Hepatocyte (in vitro differentiated cells): Measurements from ENCODE around the gene CFAP161. TPM values are rescaled to one million over a fixed set of nuclear protein-coding genes. Genes with fewer than 3 reads are reported as not detected.

Source experiments
- DNase-seq: peaks from one replicate; pipeline ENCODE4 v3.0.0-alpha.2; 2016; ENCODE audit warnings: low spot score
- H2AFZ ChIP-seq: fragments of 200-600 bp; sonication (generic); 2 replicates; pipeline ENCODE4 v1.6.0; 2016; ENCODE audit warnings: antibody characterized with exemption, mild to moderate bottlenecking
- H3K27ac ChIP-seq: fragments of 200-600 bp; sonication (generic); 2 replicates; pipeline ENCODE4 v1.5.1; 2016; ENCODE audit warnings: mild to moderate bottlenecking
- H3K27me3 ChIP-seq: fragments of 200-600 bp; sonication (generic); 2 replicates; pipeline ENCODE4 v1.6.1; 2016
- H3K36me3 ChIP-seq: fragments of 200-600 bp; sonication (generic); replicated peaks from 2 replicates; pipeline ENCODE4 v1.5.1; 2016; ENCODE audit warnings: low read depth; ENCODE audit not compliant: insufficient read depth
- H3K4me1 ChIP-seq: fragments of 200-600 bp; sonication (generic); 2 replicates; pipeline ENCODE4 v1.5.1; 2016; ENCODE audit warnings: mild to moderate bottlenecking, moderate library complexity; ENCODE audit not compliant: insufficient read depth
- H3K4me2 ChIP-seq: fragments of 200-600 bp; sonication (generic); 2 replicates; pipeline ENCODE4 v1.6.0; 2016
- H3K4me3 ChIP-seq: fragments of 200-600 bp; sonication (generic); 2 replicates; pipeline ENCODE4 v1.5.1; 2016; ENCODE audit warnings: mild to moderate bottlenecking
- H3K79me2 ChIP-seq: fragments of 200-600 bp; sonication (generic); 2 replicates; pipeline ENCODE4 v1.6.0; 2017; ENCODE audit warnings: mild to moderate bottlenecking
- H3K9me2 ChIP-seq: fragments of 200-600 bp; sonication (generic); replicated peaks from 2 replicates; pipeline ENCODE4 v1.6.0; 2017; ENCODE audit warnings: mild to moderate bottlenecking; ENCODE audit not compliant: insufficient read depth
- H3K9me3 ChIP-seq: fragments of 200-600 bp; sonication (generic); 2 replicates; pipeline ENCODE4 v1.5.1; 2016; ENCODE audit warnings: low read depth, mild to moderate bottlenecking
- H4K20me1 ChIP-seq: fragments of 200-600 bp; sonication (generic); 2 replicates; pipeline ENCODE4 v1.6.0; 2016; ENCODE audit warnings: mild to moderate bottlenecking; ENCODE audit not compliant: insufficient read depth, poor library complexity, severe bottlenecking
- EZH2 ChIP-seq: fragments of 200-600 bp; sonication (generic); IDR thresholded peaks from 2 replicates; pipeline ENCODE4 v1.6.1; 2016; ENCODE audit warnings: antibody characterized with exemption, mild to moderate bottlenecking, borderline replicate concordance
- EZH2phosphoT487 ChIP-seq: fragments of 200-600 bp; sonication (generic); IDR thresholded peaks from one replicate; pipeline ENCODE4 v1.6.1; 2018; ENCODE audit warnings: antibody characterized with exemption, mild to moderate bottlenecking, low read depth, moderate library complexity; ENCODE audit not compliant: unreplicated experiment, severe bottlenecking
- WGBS: methylation state at CpG from one replicate; pipeline ENCODE4 v1.1.6; 2016; ENCODE audit warnings: low lambda C conversion rate; ENCODE audit errors: missing lambda C conversion rate; 5-methylcytosine and 5-hydroxymethylcytosine counted together
- polyA plus RNA-seq: library from polyadenylated mRNA; unstranded; fragments of >200 nt; fragmentation: Nextera tagmentation; extraction: Ambion mirVana; gene quantifications from 2 replicates; pipeline ENCODE4 v1.2.1, GENCODE V29; 2016
- total RNA-seq: library from RNA; depleted of rRNA; stranded (reverse); fragments of >200 nt; gene quantifications from 2 replicates; pipeline ENCODE4 v1.2.3, GENCODE V29; 2014
- TF ChIP-seq, protein P1 (sequence below): fragments of 200-600 bp; sonication (generic); IDR thresholded peaks from 2 replicates; pipeline ENCODE4 v1.5.1; 2016; ENCODE audit warnings: antibody characterized with exemption, mild to moderate bottlenecking; ENCODE audit not compliant: poor library complexity

CFAP161 gene
- total and polyA plus RNA-seq, 2 experiments from 2014 or later = 0.81 TPM; not detected in 1

DNA sequence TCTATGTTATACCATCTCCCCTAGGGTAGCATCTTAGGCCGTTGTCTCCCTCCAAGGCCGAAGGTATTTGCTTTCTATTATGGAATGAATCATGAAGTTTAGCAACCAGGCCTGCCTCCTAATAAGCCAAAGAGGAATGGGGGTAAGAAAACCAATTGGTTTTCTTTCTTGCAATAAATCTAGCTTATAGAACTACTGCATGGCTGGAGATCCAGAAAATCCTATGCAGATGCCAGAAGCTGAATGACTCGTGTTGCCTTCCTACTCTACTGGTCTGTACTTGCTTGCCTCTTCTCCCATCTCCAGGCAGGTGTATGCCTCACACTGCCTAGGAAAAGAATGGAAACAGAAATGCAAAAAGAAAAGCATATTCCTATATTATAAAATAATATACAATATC lies 31.5 kb downstream of the CFAP161 start:
- H3K27me3 ChIP-seq = no peaks in the 10 kb centered on the region
- H3K4me3 ChIP-seq = no peak overlapping the region
- no peaks in the 10 kb centered on the region for H3K9me2 ChIP-seq
- H2AFZ ChIP-seq = no peak overlapping the region
- peaks cover 7% of the 10 kb centered on the region for H3K4me1 ChIP-seq
- H3K4me2 ChIP-seq = no peak overlapping the region
- H3K27ac ChIP-seq = no peak overlapping the region
- 86% methylated on average over 3 of the region's 3 CpGs for WGBS
- H3K79me2 ChIP-seq = no peaks in the 10 kb centered on the region
- H3K36me3 ChIP-seq = no peaks in the 10 kb centered on the region
- DNase-seq = no peak
- H4K20me1 ChIP-seq = no peaks in the 10 kb centered on the region
- no peaks in the 10 kb centered on the region for H3K9me3 ChIP-seq
- no peak for TF ChIP-seq EZH2phosphoT487
- TF ChIP-seq, protein P1, sequence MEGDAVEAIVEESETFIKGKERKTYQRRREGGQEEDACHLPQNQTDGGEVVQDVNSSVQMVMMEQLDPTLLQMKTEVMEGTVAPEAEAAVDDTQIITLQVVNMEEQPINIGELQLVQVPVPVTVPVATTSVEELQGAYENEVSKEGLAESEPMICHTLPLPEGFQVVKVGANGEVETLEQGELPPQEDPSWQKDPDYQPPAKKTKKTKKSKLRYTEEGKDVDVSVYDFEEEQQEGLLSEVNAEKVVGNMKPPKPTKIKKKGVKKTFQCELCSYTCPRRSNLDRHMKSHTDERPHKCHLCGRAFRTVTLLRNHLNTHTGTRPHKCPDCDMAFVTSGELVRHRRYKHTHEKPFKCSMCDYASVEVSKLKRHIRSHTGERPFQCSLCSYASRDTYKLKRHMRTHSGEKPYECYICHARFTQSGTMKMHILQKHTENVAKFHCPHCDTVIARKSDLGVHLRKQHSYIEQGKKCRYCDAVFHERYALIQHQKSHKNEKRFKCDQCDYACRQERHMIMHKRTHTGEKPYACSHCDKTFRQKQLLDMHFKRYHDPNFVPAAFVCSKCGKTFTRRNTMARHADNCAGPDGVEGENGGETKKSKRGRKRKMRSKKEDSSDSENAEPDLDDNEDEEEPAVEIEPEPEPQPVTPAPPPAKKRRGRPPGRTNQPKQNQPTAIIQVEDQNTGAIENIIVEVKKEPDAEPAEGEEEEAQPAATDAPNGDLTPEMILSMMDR = no peak
- TF ChIP-seq EZH2 = no peak

GRCh38 chr15:81166636-81167305 lies 32.7 kb downstream of the CFAP161 start:
- WGBS = 71% methylated on average over 3 of the region's 3 CpGs
- Histone ChIP-seq H3K27me3 (peaks cover 2% of the 10 kb centered on the region), H3K9me3 (no peaks in the 10 kb centered on the region), H3K79me2 (no peaks in the 10 kb centered on the region), H3K4me3 (no peak overlapping the region), H3K36me3 (no peaks in the 10 kb centered on the region), H2AFZ (no peak overlapping the region), H3K27ac (no peak overlapping the region), H4K20me1 (no peaks in the 10 kb centered on the region), H3K9me2 (no peaks in the 10 kb centered on the region), H3K4me2 (no peak overlapping the region), H3K4me1 (no peaks in the 10 kb centered on the region)
- no peak for DNase-seq
- TF ChIP-seq EZH2 = no peak
- no peak for TF ChIP-seq EZH2phosphoT487

DNA sequence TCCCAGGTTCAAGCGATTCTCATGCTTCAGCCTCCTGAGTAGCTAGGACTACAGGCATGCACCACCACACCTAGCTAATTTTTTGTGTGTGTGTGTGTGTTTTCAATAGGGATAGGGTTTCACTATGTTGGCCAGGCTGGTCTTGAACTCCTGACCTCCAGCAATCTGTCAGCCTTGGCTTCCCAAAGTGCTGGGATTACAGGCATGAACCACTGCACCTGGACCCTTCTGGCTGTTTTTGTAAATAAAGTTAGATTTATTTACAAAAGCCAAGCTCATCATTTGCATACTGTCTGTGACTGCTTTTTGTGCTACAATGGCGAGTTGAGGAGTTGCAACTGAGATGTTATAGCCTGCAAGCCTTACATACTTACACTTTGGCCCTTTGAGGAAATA lies 34.1 kb downstream of the CFAP161 start:
- Histone ChIP-seq H3K4me2 (no peak overlapping the region), H3K27ac (no peak overlapping the region), H3K9me3 (no peaks in the 10 kb centered on the region), H3K36me3 (no peaks in the 10 kb centered on the region), H3K4me1 (no peaks in the 10 kb centered on the region), H2AFZ (no peak overlapping the region), H3K9me2 (no peaks in the 10 kb centered on the region), H3K27me3 (peaks cover 7% of the 10 kb centered on the region), H3K4me3 (no peak overlapping the region), H4K20me1 (no peaks in the 10 kb centered on the region), H3K79me2 (no peaks in the 10 kb centered on the region)
- TF ChIP-seq, protein P1 = no peak
- TF ChIP-seq EZH2phosphoT487 = no peak
- TF ChIP-seq EZH2 = no peak
- DNase-seq = no peak
- WGBS = 84% methylated on average over 2 of the region's 2 CpGs

GRCh38 chr15:81168644-81169043 lies 34.6 kb downstream of the CFAP161 start:
- Histone ChIP-seq H3K4me3 (no peak overlapping the region), H3K79me2 (no peaks in the 10 kb centered on the region), H3K9me3 (no peaks in the 10 kb centered on the region), H3K4me2 (no peak overlapping the region), H2AFZ (no peak overlapping the region), H3K27me3 (peaks cover 7% of the 10 kb centered on the region), H3K9me2 (no peaks in the 10 kb centered on the region), H3K36me3 (no peaks in the 10 kb centered on the region), H3K4me1 (no peaks in the 10 kb centered on the region), H3K27ac (no peak overlapping the region), H4K20me1 (no peaks in the 10 kb centered on the region)
- WGBS = 81% methylated on average over 2 of the region's 2 CpGs
- DNase-seq = no peak
- TF ChIP-seq, protein P1 = no peak
- TF ChIP-seq EZH2 (no peak), EZH2phosphoT487 (no peak)
